ENCODE results near the gene FANCM.

FANCM gene

GRCh38 chr14:45177076-45177475, 41.3 kb downstream of the FANCM start:
- Histone ChIP-seq H3K4me3 (no peak overlapping the region), H3K9me3 (no peaks in the 10 kb centered on the region), H3K27ac (no peak overlapping the region), H3K36me3 (peaks cover 0 to 3% (median 0%) of the 10 kb centered on the region in 3 donors), H3K27me3 (no peaks in the 10 kb centered on the region), H3K4me1 (no peaks in the 10 kb centered on the region)
- DNase-seq, result no peak
- intact Hi-C loops (cut with DNase I; ENCODE audit: low total_unique reads), result no loop called here
- no peak for TF ChIP-seq CTCF (IDR thresholded peaks at IDR 0.05)

- no peak overlapping the region for H3K27ac ChIP-seq
- no peak overlapping the region for H3K4me3 ChIP-seq
- intact Hi-C loops (cut with DNase I; ENCODE audit: low total_unique reads), result no loop called here
- H3K27me3 ChIP-seq, result no peaks in the 10 kb centered on the region
- no peaks in the 10 kb centered on the region for H3K9me3 ChIP-seq
- TF ChIP-seq CTCF (IDR thresholded peaks at IDR 0.05), result no peak
- no peak for DNase-seq
- H3K36me3 ChIP-seq, result peaks cover 0 to 8% (median 0%) of the 10 kb centered on the region in 3 donors
- no peaks in the 10 kb centered on the region for H3K4me1 ChIP-seq
Observed at GRCh38 chr14:45181329-45181728, 45.6 kb downstream of the FANCM start.

GRCh38 chr14:45181806-45182205, 46.1 kb downstream of the FANCM start:
- no peak for TF ChIP-seq CTCF (IDR thresholded peaks at IDR 0.05)
- no peaks in the 10 kb centered on the region for H3K9me3 ChIP-seq
- DNase-seq, result no peak

GRCh38 chr14:45185100-45185814, 49.5 kb downstream of the FANCM start:
- no peak for DNase-seq

More at GRCh38 chr14:45181806-45182205, 46.1 kb downstream of the FANCM start:
- Histone ChIP-seq H3K27me3 (no peaks in the 10 kb centered on the region), H3K4me3 (no peak overlapping the region), H3K36me3 (peaks cover 0 to 8% (median 0%) of the 10 kb centered on the region in 3 donors), H3K27ac (no peak overlapping the region), H3K4me1 (no peaks in the 10 kb centered on the region)
- intact Hi-C loops (cut with DNase I; ENCODE audit: low total_unique reads), result no loop called here

GRCh38 chr14:45194964-45195363, 59.2 kb downstream of the FANCM start:
- intact Hi-C loops (cut with DNase I; ENCODE audit: low total_unique reads), result no loop called here
- Histone ChIP-seq H3K27me3 (no peaks in the 10 kb centered on the region), H3K36me3 (peaks cover 0 to 1% (median 0%) of the 10 kb centered on the region in 3 donors), H3K27ac (no peak overlapping the region), H3K9me3 (no peaks in the 10 kb centered on the region), H3K4me1 (no peaks in the 10 kb centered on the region), H3K4me3 (no peak overlapping the region)
- TF ChIP-seq CTCF (IDR thresholded peaks at IDR 0.05), result no peak
- no peak for DNase-seq

More at GRCh38 chr14:45185100-45185814, 49.5 kb downstream of the FANCM start:
- Histone ChIP-seq H3K36me3 (peaks cover 0 to 22% (median 12%) of the 10 kb centered on the region in 3 donors), H3K9me3 (no peaks in the 10 kb centered on the region), H3K27me3 (no peaks in the 10 kb centered on the region), H3K4me1 (no peaks in the 10 kb centered on the region), H3K27ac (no peak overlapping the region), H3K4me3 (no peak overlapping the region)
- intact Hi-C loops (cut with DNase I; ENCODE audit: low total_unique reads), result no loop called here
- TF ChIP-seq CTCF (IDR thresholded peaks at IDR 0.05), result no peak
